RPMI7951 (cell line): ENCODE measurements around the gene DPH2. TPM values are rescaled to one million over a fixed set of nuclear protein-coding genes. Genes with fewer than 3 reads are reported as not detected.

ENCODE experiments used
- DNase-seq: peaks from one replicate; pipeline ENCODE4 v3.0.0-alpha.2; 2012; ENCODE audit warnings: low read depth
- total RNA-seq: library from RNA; depleted of rRNA; stranded (reverse); fragments of >200 nt; shearing (Covaris generic); gene quantifications from 2 replicates; pipeline ENCODE4 v1.2.3, GENCODE V29; 2014; rRNA removed

Gene DPH2
- total RNA-seq, result 25.5 and 27.6 TPM in 2 replicates

- peak; percentile 97 for DNase-seq
Observed at GRCh38 chr1:43969746-43970466, at the start of gene DPH2. DPH2 (plus strand) TSS chr1:43970010; CDS start chr1:43970176, 166 bp downstream.

GRCh38 chr1:43921022-43921421 lies 48.8 kb upstream of the DPH2 start:
- DNase-seq, result no peak

GRCh38 chr1:43924516-43924915 lies 45.3 kb upstream of the DPH2 start:
- no peak for DNase-seq

- peak; percentile 71 for DNase-seq
Observed at GRCh38 chr1:43925846-43926245, 44.0 kb upstream of the DPH2 start.

GRCh38 chr1:43930168-43930948 lies 39.5 kb upstream of the DPH2 start:
- no peak for DNase-seq

- peak; percentile 98 for DNase-seq
Observed at GRCh38 chr1:43930949-43931275, 38.9 kb upstream of the DPH2 start.

- peak; percentile 72 for DNase-seq
Observed at GRCh38 chr1:43931711-43932660, 37.8 kb upstream of the DPH2 start.

- DNase-seq, result peak; percentile 72
Observed at GRCh38 chr1:43932786-43933385, 36.9 kb upstream of the DPH2 start.

- peak; percentile 54 for DNase-seq
Observed at GRCh38 chr1:43933386-43934100, 36.3 kb upstream of the DPH2 start, which contains the start of gene ARTN. ARTN (plus strand) TSS chr1:43933801; CDS start chr1:43935657, 1,856 bp downstream.

- peak; percentile 73 for DNase-seq
Observed at GRCh38 chr1:43934101-43934985, 35.5 kb upstream of the DPH2 start.

- no peak for DNase-seq
Observed at GRCh38 chr1:43934986-43935324, 34.9 kb upstream of the DPH2 start.

- DNase-seq, result no peak
Observed at GRCh38 chr1:43935711-43936427, 33.9 kb upstream of the DPH2 start.

GRCh38 chr1:43936431-43937151 lies 33.2 kb upstream of the DPH2 start:
- no peak for DNase-seq

GRCh38 chr1:43937179-43937865 lies 32.5 kb upstream of the DPH2 start:
- DNase-seq, result no peak

GRCh38 chr1:43938383-43938782 lies 31.4 kb upstream of the DPH2 start:
- DNase-seq, result no peak

GRCh38 chr1:43938892-43939587 lies 30.8 kb upstream of the DPH2 start:
- DNase-seq, result no peak

- DNase-seq, result no peak
Observed at GRCh38 chr1:43942411-43942810, 27.4 kb upstream of the DPH2 start.
